Bronchus fibroblast of lung (primary cell): ENCODE data around the gene SLC7A7. TPM values are rescaled to one million over a fixed set of nuclear protein-coding genes. Genes with fewer than 3 reads are reported as not detected.

Experiments
- total RNA-seq: library from RNA; depleted of rRNA; stranded (reverse); fragments of >200 nt; gene quantifications from 2 replicates; pipeline ENCODE4 v1.2.3, GENCODE V29; 2015

Gene SLC7A7
- total RNA-seq, result 1.3 and 1.5 TPM in 2 replicates

GRCh38 chr14:22814941-22815713 lies at the start of gene SLC7A7:
TSS of gene SLC7A7 (minus strand) at chr14:22815435. CDS start at chr14:22813398, 2,037 bp downstream.

GRCh38 chr14:22836301-22837113 lies 21.3 kb upstream of the SLC7A7 start, which contains the start of gene MMP14:
TSS of gene MMP14 (plus strand) at chr14:22836585. CDS start at chr14:22836818, 233 bp downstream.

GRCh38 chr14:22829661-22830442 lies 14.6 kb upstream of the SLC7A7 start, which contains the start of gene MRPL52:
TSS of gene MRPL52 (plus strand) at chr14:22829887. CDS start at chr14:22829913, 26 bp downstream.

GRCh38 chr14:22766457-22767322 lies 48.5 kb downstream of the SLC7A7 start, which contains the start of gene OXA1L:
TSS of gene OXA1L (plus strand) at chr14:22766688. CDS start at chr14:22766702, 14 bp downstream.

Other genes starting within 250 kb of the SLC7A7 start
- 412 and 446 TPM in 2 replicates for gene DAD1, start 226.2 kb downstream of the SLC7A7 start, total RNA-seq
- 12.4 and 12.8 TPM in 2 replicates for gene ABHD4, start 217.1 kb downstream of the SLC7A7 start, total RNA-seq
- not detected in 2 replicates for gene OR6J1, start 171.1 kb downstream of the SLC7A7 start, total RNA-seq
- 104 and 132 TPM in 2 replicates for gene OXA1L, start 48.7 kb downstream of the SLC7A7 start, total RNA-seq
- gene MRPL52, start 14.5 kb upstream of the SLC7A7 start, total RNA-seq, result 146 and 245 TPM in 2 replicates
- gene MMP14, start 21.1 kb upstream of the SLC7A7 start, total RNA-seq, result 226 and 239 TPM in 2 replicates
- gene LRP10, start 56.3 kb upstream of the SLC7A7 start, total RNA-seq, result 52.8 and 53.1 TPM in 2 replicates
- gene REM2, start 67.8 kb upstream of the SLC7A7 start, total RNA-seq, result 0.30 TPM in 1 of 2 replicates, not detected in the other
- 61.4 and 61.8 TPM in 2 replicates for gene RBM23, start 103.7 kb upstream of the SLC7A7 start, total RNA-seq
- gene PRMT5, start 113.9 kb upstream of the SLC7A7 start, total RNA-seq, result 71.7 and 75.3 TPM in 2 replicates
- gene HAUS4, start 141.7 kb upstream of the SLC7A7 start, total RNA-seq, result 71.3 and 78.2 TPM in 2 replicates
- gene AJUBA, start 167.1 kb upstream of the SLC7A7 start, total RNA-seq, result 47.9 and 49.3 TPM in 2 replicates
- 18.0 and 22.9 TPM in 2 replicates for gene C14orf93, start 194.7 kb upstream of the SLC7A7 start, total RNA-seq
- 311 and 342 TPM in 2 replicates for gene PSMB5, start 219.5 kb upstream of the SLC7A7 start, total RNA-seq
- not detected in 2 replicates for gene PSMB11, start 226.8 kb upstream of the SLC7A7 start, total RNA-seq
- gene CDH24, start 242.1 kb upstream of the SLC7A7 start, total RNA-seq, result 8.6 and 9.8 TPM in 2 replicates